ENCODE data around the gene ANP32D. TPM values are rescaled to one million over a fixed set of nuclear protein-coding genes. Genes with fewer than 3 reads are reported as not detected.
"Not testable (repeated sequence)": the region's sequence is repeated elsewhere in the genome, so short reads cannot be mapped to it uniquely, and the experiment has no call there.

Gene ANP32D
- total RNA-seq, 2 experiments from 2014 or later: not detected

DNA sequence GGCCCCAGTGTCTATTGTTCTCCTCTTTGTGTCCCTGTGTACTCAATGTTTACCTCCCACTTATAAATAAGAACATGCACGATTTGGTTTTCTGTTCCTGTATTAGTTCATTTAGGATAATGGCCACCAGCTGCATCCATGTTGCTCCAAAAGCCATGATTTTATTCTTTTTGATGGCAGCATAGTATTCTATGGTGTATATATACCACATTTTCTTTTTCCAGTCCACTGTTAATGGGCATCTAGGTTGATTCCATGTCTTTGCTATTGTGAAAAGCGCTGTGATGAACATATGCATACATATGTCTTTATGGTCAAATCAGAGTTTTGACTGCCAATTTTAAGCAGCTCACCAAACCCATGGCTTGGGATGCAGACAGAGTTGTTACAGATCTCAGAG, 17.2 kb upstream of the ANP32D start:
- ChIA-PET CTCF (interaction anchor here (0.6 to 2.1 kb wide), 6 partner anchors 65 to 279 kb away, joined by 3 to 6 read pairs (median 3); no protein-coding TSS in a partner anchor), POLR2A (no interaction called here)

GRCh38 chr12:48459259-48459658, 13.1 kb upstream of the ANP32D start:
- Mint-ChIP-seq H3K9me3 (ENCODE audit: insufficient read depth) (no peaks in the 10 kb centered on the region), H3K27ac (no peak overlapping the region), H3K36me3 (ENCODE audit: low read depth) (no peaks in the 10 kb centered on the region), H3K4me3 (no peak overlapping the region), H3K4me1 (ENCODE audit: low read depth) (no peaks in the 10 kb centered on the region), H3K27me3 (ENCODE audit: low read depth) (peaks cover 7% of the 10 kb centered on the region)
- ChIA-PET CTCF (interaction anchor here (1.3 kb wide), 1 partner anchor 159 kb away, joined by 4 read pairs; no protein-coding TSS in a partner anchor), POLR2A (no interaction called here)
- DNase-seq (no peak), ATAC-seq (no peak)

More for the DNA sequence above, 17.2 kb upstream of the ANP32D start:
- Mint-ChIP-seq H3K27ac (no peak overlapping the region), H3K36me3 (ENCODE audit: low read depth) (no peaks in the 10 kb centered on the region), H3K9me3 (ENCODE audit: insufficient read depth) (peaks cover 3% of the 10 kb centered on the region), H3K4me3 (no peak overlapping the region), H3K4me1 (ENCODE audit: low read depth) (no peaks in the 10 kb centered on the region), H3K27me3 (ENCODE audit: low read depth) (peaks cover 2% of the 10 kb centered on the region)
- no peak for DNase-seq
- no peak for ATAC-seq

DNA sequence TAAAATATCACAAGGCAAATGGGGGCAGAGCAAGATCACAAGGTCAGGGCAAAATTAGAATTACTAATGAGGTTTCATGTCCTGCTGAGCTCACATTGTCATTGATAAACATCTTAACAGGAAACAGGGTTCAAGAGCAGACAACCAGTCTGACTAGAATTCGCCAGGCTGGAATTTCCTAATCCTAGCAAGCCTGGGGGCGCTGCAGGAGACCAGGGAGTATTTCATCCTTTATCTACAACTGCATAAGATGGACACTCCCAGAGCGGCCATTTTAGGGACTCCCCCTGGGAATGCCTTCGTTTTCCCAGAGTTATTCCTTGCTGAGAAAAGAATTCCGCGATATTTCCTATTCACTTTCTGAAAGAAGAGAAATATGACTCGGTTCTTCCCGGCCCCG, 3.3 kb upstream of the ANP32D start:
- H3K4me1 Mint-ChIP-seq (ENCODE audit: low read depth); CTCF ChIA-PET; POLR2A ChIA-PET; H3K36me3 Mint-ChIP-seq (ENCODE audit: low read depth); DNase-seq; H3K27me3 Mint-ChIP-seq (ENCODE audit: low read depth); H3K27ac Mint-ChIP-seq; ATAC-seq; H3K4me3 Mint-ChIP-seq: not testable (repeated sequence)
- peaks cover 21% of the 10 kb centered on the region for H3K9me3 Mint-ChIP-seq (ENCODE audit: insufficient read depth)

DNA sequence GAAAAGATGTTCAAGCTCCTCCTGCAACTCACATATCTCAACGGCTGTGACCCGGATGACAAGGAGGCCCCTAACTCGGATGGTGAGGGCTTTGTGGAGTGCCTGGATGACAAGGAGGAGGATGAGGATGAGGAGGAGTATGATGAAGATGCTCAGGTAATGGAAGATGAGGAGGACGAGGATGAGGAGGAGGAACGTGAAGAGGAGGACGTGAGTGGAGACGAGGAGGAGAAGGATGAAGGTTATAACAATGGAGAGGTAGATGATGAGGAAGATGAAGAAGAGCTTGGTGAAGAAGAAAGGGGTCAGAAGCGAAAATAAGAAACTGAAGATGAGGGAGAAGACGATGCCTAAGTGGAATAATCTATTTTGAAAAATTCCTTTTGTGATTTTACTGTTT, 702 bp downstream of the ANP32D start:
- peaks cover 17% of the 10 kb centered on the region for H3K9me3 Mint-ChIP-seq (ENCODE audit: insufficient read depth)
- CTCF ChIA-PET: interaction anchor here (1.3 kb wide), 1 partner anchor 145 kb away, joined by 3 read pairs; no protein-coding TSS in a partner anchor
- ATAC-seq (no peak), DNase-seq (no peak)
- H3K36me3 Mint-ChIP-seq (ENCODE audit: low read depth): no peaks in the 10 kb centered on the region
- POLR2A ChIA-PET: no interaction called here
- no peaks in the 10 kb centered on the region for H3K4me1 Mint-ChIP-seq (ENCODE audit: low read depth)
- H3K27me3 Mint-ChIP-seq (ENCODE audit: low read depth): peaks cover 4% of the 10 kb centered on the region
- no peak overlapping the region for H3K27ac Mint-ChIP-seq
- H3K4me3 Mint-ChIP-seq: no peak overlapping the region

- H3K9me3 Mint-ChIP-seq (ENCODE audit: insufficient read depth); CTCF ChIA-PET; H3K27ac Mint-ChIP-seq; H3K4me3 Mint-ChIP-seq; H3K36me3 Mint-ChIP-seq (ENCODE audit: low read depth); H3K27me3 Mint-ChIP-seq (ENCODE audit: low read depth); POLR2A ChIA-PET; H3K4me1 Mint-ChIP-seq (ENCODE audit: low read depth); ATAC-seq; DNase-seq: not testable (repeated sequence)
Observed at GRCh38 chr12:48474497-48474896, 2.1 kb downstream of the ANP32D start.

DNA sequence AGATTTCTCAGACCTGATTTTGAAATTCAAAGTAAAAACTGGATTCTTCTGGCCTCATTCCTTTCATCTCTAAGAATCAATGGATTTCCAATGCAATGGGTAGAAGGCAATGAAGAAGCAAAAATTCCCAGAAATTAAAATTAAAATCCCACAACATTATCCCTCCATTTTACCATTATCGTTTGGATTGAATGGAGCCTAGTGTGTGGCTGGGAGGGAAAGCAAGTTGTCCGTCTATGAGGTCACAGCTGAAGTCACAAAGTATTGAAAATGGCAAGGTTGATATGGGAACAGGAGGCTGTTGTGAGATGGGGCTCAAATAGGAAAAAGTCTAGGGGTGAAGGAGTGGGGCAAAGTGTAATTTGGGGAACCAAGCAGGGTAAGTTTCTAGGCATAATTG, 9.8 kb downstream of the ANP32D start, which contains the start of gene C12orf54:
TSS of gene C12orf54 (plus strand) at position 301 of the 400 bp plus-strand sequence. CDS start 799 bp downstream, outside the sequence.
- CTCF ChIA-PET: no interaction called here
- ATAC-seq: no peak
- H3K27ac Mint-ChIP-seq: no peak within 1 kb of the TSS

DNA sequence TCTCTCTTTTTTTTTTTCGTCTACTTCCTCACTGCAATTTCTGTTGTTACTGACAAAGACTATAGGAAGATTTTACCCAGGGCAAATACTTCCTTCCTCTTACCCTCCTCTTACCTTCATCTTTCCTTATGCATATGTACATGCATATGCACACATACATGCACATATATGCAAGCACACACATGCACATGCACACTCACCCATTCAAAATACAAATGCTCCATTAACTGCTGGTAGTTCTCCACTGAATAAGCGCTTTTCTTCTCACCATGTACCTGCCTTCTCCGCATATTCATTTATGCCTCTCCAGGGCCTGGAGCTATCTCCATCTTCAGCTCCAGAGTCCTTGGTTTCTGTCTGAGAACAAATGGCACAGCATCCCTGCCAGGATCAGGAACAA, 10.6 kb downstream of the ANP32D start:
- Mint-ChIP-seq H3K36me3 (ENCODE audit: low read depth) (no peaks in the 10 kb centered on the region), H3K4me3 (no peak overlapping the region), H3K4me1 (ENCODE audit: low read depth) (no peaks in the 10 kb centered on the region), H3K27ac (no peak overlapping the region), H3K9me3 (ENCODE audit: insufficient read depth) (no peaks in the 10 kb centered on the region), H3K27me3 (ENCODE audit: low read depth) (peaks cover 5% of the 10 kb centered on the region)
- DNase-seq (no peak), ATAC-seq (no peak)
- ChIA-PET POLR2A (no interaction called here), CTCF (no interaction called here)

More for the DNA sequence above, 9.8 kb downstream of the ANP32D start, which contains the start of gene C12orf54:
- POLR2A ChIA-PET: no interaction called here
- Mint-ChIP-seq H3K4me3 (no peak within 1 kb of the TSS), H3K9me3 (ENCODE audit: insufficient read depth) (no peaks in the 10 kb centered on the region), H3K27me3 (ENCODE audit: low read depth) (peaks cover 5% of the 10 kb centered on the region), H3K4me1 (ENCODE audit: low read depth) (no peaks in the 10 kb centered on the region), H3K36me3 (ENCODE audit: low read depth) (no peaks in the 10 kb centered on the region)
- DNase-seq: no peak

- ATAC-seq (no peak), DNase-seq (no peak)
- H3K27me3 Mint-ChIP-seq (ENCODE audit: low read depth): peaks cover 5% of the 10 kb centered on the region
- no peak overlapping the region for H3K4me3 Mint-ChIP-seq
- H3K27ac Mint-ChIP-seq: no peak overlapping the region
- CTCF ChIA-PET: no interaction called here
- H3K4me1 Mint-ChIP-seq (ENCODE audit: low read depth): peaks cover 4% of the 10 kb centered on the region
- no peaks in the 10 kb centered on the region for H3K36me3 Mint-ChIP-seq (ENCODE audit: low read depth)
- H3K9me3 Mint-ChIP-seq (ENCODE audit: insufficient read depth): no peaks in the 10 kb centered on the region
- POLR2A ChIA-PET: no interaction called here
Observed at GRCh38 chr12:48486261-48486660, 13.9 kb downstream of the ANP32D start.

DNA sequence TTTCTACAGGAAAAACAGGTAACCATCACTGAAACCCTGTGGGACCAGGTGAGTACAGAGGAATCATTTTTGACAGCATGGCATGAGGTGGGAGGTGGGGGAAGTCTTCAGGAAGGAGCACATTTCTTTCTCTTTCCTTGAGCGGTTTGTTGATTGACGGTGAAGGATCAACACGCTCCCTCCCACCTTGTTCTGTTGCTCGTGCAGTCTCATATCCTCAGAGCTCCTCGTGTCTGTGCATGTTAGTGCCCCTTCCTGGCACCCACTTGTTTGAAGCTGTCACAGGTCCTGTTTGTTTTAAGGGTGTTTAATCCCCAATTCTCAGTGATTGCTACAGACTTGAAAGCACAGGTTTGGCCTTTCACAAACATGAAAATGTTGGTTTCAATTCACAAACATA, 14.3 kb downstream of the ANP32D start:
- H3K27me3 Mint-ChIP-seq (ENCODE audit: low read depth): peaks cover 5% of the 10 kb centered on the region
- H3K4me1 Mint-ChIP-seq (ENCODE audit: low read depth): peaks cover 4% of the 10 kb centered on the region
- H3K4me3 Mint-ChIP-seq: no peak overlapping the region
- ChIA-PET POLR2A (no interaction called here), CTCF (no interaction called here)
- no peak for ATAC-seq
- no peak overlapping the region for H3K27ac Mint-ChIP-seq
- no peaks in the 10 kb centered on the region for H3K9me3 Mint-ChIP-seq (ENCODE audit: insufficient read depth)
- H3K36me3 Mint-ChIP-seq (ENCODE audit: low read depth): no peaks in the 10 kb centered on the region
- DNase-seq: no peak

GRCh38 chr12:48489012-48489411, 16.7 kb downstream of the ANP32D start:
- Mint-ChIP-seq H3K9me3 (ENCODE audit: insufficient read depth) (no peaks in the 10 kb centered on the region), H3K27ac (no peak overlapping the region), H3K4me1 (ENCODE audit: low read depth) (peaks cover 4% of the 10 kb centered on the region), H3K36me3 (ENCODE audit: low read depth) (no peaks in the 10 kb centered on the region), H3K27me3 (ENCODE audit: low read depth) (peaks cover 2% of the 10 kb centered on the region), H3K4me3 (no peak overlapping the region)
- DNase-seq (no peak), ATAC-seq (no peak)
- POLR2A ChIA-PET: interaction anchor here (0.6 kb wide), 1 partner anchor 38 kb away, joined by 5 read pairs; no protein-coding TSS in a partner anchor
- CTCF ChIA-PET: interaction anchor here (1.5 kb wide), 1 partner anchor 129 kb away, joined by 6 read pairs; no protein-coding TSS in a partner anchor

- H3K36me3 Mint-ChIP-seq (ENCODE audit: low read depth); ATAC-seq; H3K4me1 Mint-ChIP-seq (ENCODE audit: low read depth); H3K27ac Mint-ChIP-seq; H3K4me3 Mint-ChIP-seq; H3K27me3 Mint-ChIP-seq (ENCODE audit: low read depth); DNase-seq; H3K9me3 Mint-ChIP-seq (ENCODE audit: insufficient read depth): not testable (repeated sequence)
- POLR2A ChIA-PET: interaction anchor here (0.6 kb wide), 1 partner anchor 37 kb away, joined by 5 read pairs; no protein-coding TSS in a partner anchor
- CTCF ChIA-PET: interaction anchor here (1.5 kb wide), 1 partner anchor 129 kb away, joined by 6 read pairs; no protein-coding TSS in a partner anchor
Observed at GRCh38 chr12:48489456-48489855, 17.1 kb downstream of the ANP32D start.

DNA sequence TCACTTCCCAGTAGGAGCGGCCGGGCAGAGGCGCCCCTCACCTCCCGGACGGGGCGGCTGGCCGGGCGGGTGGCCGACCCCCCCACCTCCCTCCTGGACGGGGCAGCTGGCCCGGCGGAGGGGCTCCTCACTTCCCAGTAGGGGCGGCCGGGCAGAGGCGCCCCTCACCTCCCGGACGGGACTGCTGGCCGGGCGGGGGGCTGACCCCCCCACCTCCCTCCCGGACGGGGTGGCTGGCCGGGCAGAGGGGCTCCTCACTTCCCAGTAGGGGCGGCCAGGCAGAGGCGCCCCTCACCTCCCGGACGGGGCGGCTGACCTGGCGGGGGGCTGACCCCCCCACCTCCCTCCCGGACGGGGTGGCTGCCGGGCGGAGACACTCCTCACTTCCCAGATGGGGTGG, 27.9 kb downstream of the ANP32D start:
- CTCF ChIA-PET; DNase-seq; H3K9me3 Mint-ChIP-seq (ENCODE audit: insufficient read depth); ATAC-seq; H3K4me3 Mint-ChIP-seq; H3K36me3 Mint-ChIP-seq (ENCODE audit: low read depth); POLR2A ChIA-PET; H3K27ac Mint-ChIP-seq; H3K4me1 Mint-ChIP-seq (ENCODE audit: low read depth); H3K27me3 Mint-ChIP-seq (ENCODE audit: low read depth): not testable (repeated sequence)

DNA sequence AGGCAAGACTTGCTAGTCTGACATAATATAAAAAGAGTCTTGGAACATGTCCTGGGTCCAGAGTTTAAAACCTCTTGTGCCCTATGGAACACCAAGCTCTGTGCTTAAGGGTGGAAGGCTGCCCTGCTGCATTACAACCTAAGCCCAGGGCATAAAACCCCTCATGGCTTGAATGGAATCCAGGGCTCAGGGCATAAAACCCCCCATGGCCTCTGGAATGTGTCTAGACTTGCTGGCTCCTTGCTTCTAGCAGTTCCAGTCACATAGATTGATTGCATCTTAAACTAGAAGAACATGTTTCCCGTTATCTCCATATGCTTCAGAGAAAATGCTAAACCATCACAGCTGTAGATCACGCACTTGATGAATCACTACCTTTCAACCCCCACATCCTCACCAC, 34.5 kb downstream of the ANP32D start:
- ATAC-seq; H3K27ac Mint-ChIP-seq; POLR2A ChIA-PET; DNase-seq; H3K27me3 Mint-ChIP-seq (ENCODE audit: low read depth); H3K4me1 Mint-ChIP-seq (ENCODE audit: low read depth); H3K36me3 Mint-ChIP-seq (ENCODE audit: low read depth); H3K9me3 Mint-ChIP-seq (ENCODE audit: insufficient read depth); CTCF ChIA-PET; H3K4me3 Mint-ChIP-seq: not testable (repeated sequence)

All from activated CD8-positive, alpha-beta T cell treated with anti-CD3 and anti-CD28 coated beads, Interleukin-2, amount 10 ng/mL, durations not matched to agents 7 days and 5 days (primary cell).